K562 (cell line): Measurements from ENCODE around the gene GBX1. TPM values are rescaled to one million over a fixed set of nuclear protein-coding genes. Genes with fewer than 3 reads are reported as not detected.

Source experiments
- ATAC-seq: fragments of 200-7000 bp; cut with Tn5 transposase; 3 replicates; pipeline ENCODE4 v1.9.1; 2020; ENCODE audit warnings: moderate library complexity
- BruUV-seq: library from RNA; stranded (reverse); fragments of 400-500 nt; replicated peaks from 2 replicates; lab custom pipeline; 2021; lab: Mats Ljungman, UMichigan
- CTCF ChIA-PET: fragments of 300-600 bp; formaldehyde crosslinking; extraction: SDS; loops from one replicate; lab custom pipeline; 2021; ENCODE audit warnings: low intra/inter-chr PET ratio; lab: Yijun Ruan, JAX
- POLR2A ChIA-PET: fragments of 300-600, 350-650 bp; sonication (Branson Sonifier 250); formaldehyde crosslinking; extraction: SDS; loops from one replicate; lab custom pipeline; 2021; ENCODE audit warnings: antibody characterized with exemption, inconsistent platforms; lab: Yijun Ruan, JAX
- DNase-seq, 4 experiments: peaks; one replicate each; pipeline versions ENCODE4 v3.0.0 to v3.0.0-alpha.2; 2011 to 2018; ENCODE audit warnings: low spot score in 3 of 4, mixed read lengths in 3 of 4; ENCODE audit errors: extremely low read depth in 1 of 4
- FAIRE-seq: peaks from 2 replicates; lab custom pipeline; 2011; peaks lifted over from hg19 to GRCh38; lab: Jason Lieb, UNC
- H2AFZ ChIP-seq: 2 replicates; pipeline ENCODE4 v1.6.0; 2011; ENCODE audit warnings: low read depth, low read length, control low read depth, inconsistent platforms
- H3K27ac ChIP-seq: fragments of 200-600 bp; 3 replicates; pipeline ENCODE4 v1.8.0; 2011; ENCODE audit warnings: low read depth, mild to moderate bottlenecking, control low read depth, inconsistent platforms, low read length, moderate library complexity, mixed read lengths; ENCODE audit errors: extremely low read depth
- H3K27me3 ChIP-seq, 2 experiments: fragments of 300-600 bp in 1 of 2; 2 replicates in 1 of 2; 3 replicates in 1 of 2; pipeline versions ENCODE4 v1.6.0 to v1.8.0; 2011; ENCODE audit warnings: inconsistent platforms in 2 of 2, low read length in 2 of 2, mild to moderate bottlenecking in 1 of 2, mixed read lengths in 1 of 2, moderate library complexity in 1 of 2; ENCODE audit not compliant: control insufficient read depth in 2 of 2, insufficient read depth in 2 of 2
- H3K36me3 ChIP-seq: fragments of 300-600 bp; 3 replicates; pipeline ENCODE4 v1.8.0; 2011; ENCODE audit warnings: mild to moderate bottlenecking, low read length, inconsistent platforms; ENCODE audit not compliant: control insufficient read depth, insufficient read depth
- H3K4me1 ChIP-seq, 2 experiments: fragments of 200-600 bp in 1 of 2; replicated peaks in 1 of 2; 2 replicates in 1 of 2; 3 replicates in 1 of 2; pipeline versions ENCODE4 v1.5.1 to v1.8.0; 2011; ENCODE audit warnings: inconsistent platforms in 2 of 2, low read length in 2 of 2, mild to moderate bottlenecking in 1 of 2, mixed read lengths in 1 of 2, moderate library complexity in 1 of 2; ENCODE audit not compliant: control insufficient read depth in 2 of 2, insufficient read depth in 2 of 2
- H3K4me2 ChIP-seq: 2 replicates; pipeline ENCODE4 v1.6.1; 2011; ENCODE audit warnings: low read length, control low read depth, inconsistent platforms, mixed read lengths; ENCODE audit not compliant: insufficient read depth
- H3K4me3 ChIP-seq: fragments of 200-600 bp; sonication (generic), shearing (Covaris generic); 2 replicates; pipeline ENCODE4 v1.5.1; 2016; ENCODE audit warnings: control low read depth, inconsistent platforms
- H3K79me2 ChIP-seq: fragments of 200-600 bp; 3 replicates; pipeline ENCODE4 v1.8.0; 2011; ENCODE audit warnings: low read length, inconsistent platforms; ENCODE audit not compliant: control insufficient read depth, insufficient read depth
- H3K9ac ChIP-seq, 2 experiments: 2 replicates each; pipeline versions ENCODE4 v1.6.0 to v1.6.1; 2011; ENCODE audit warnings: low read depth in 2 of 2, low read length in 2 of 2, control low read depth in 1 of 2, inconsistent platforms in 1 of 2, mild to moderate bottlenecking in 1 of 2, mixed read lengths in 1 of 2; ENCODE audit not compliant: insufficient read depth in 1 of 2
- H3K9me1 ChIP-seq: one replicate; pipeline ENCODE4 v1.6.0; 2011; ENCODE audit warnings: inconsistent platforms, mild to moderate bottlenecking, low read length, moderate library complexity; ENCODE audit not compliant: control insufficient read depth, insufficient read depth
- H3K9me3 ChIP-seq: replicated peaks from 2 replicates; pipeline ENCODE4 v1.5.1; 2011; ENCODE audit warnings: low read depth, low read length, inconsistent platforms; ENCODE audit not compliant: control insufficient read depth, insufficient read depth
- H4K20me1 ChIP-seq: replicated peaks from 2 replicates; pipeline ENCODE4 v1.6.1; 2011; ENCODE audit warnings: low read length, inconsistent platforms, mixed read lengths; ENCODE audit not compliant: control insufficient read depth, insufficient read depth
- ELF1 ChIP-seq: fragments of 200-800 bp; sonication (Bioruptor generic); IDR thresholded peaks from 2 replicates; pipeline ENCODE4 v1.6.1; 2016; ENCODE audit warnings: missing genetic modification characterization, missing compliant biosample characterization
- L3MBTL2 ChIP-seq: fragments of 450-650 bp; IDR thresholded peaks from 2 replicates; pipeline ENCODE4 v1.6.1; 2016; ENCODE audit warnings: mild to moderate bottlenecking, moderate library complexity
- MED1 ChIP-seq: sonication (generic); formaldehyde crosslinking; IDR thresholded peaks from 2 replicates; pipeline ENCODE4 v1.8.1; 2023; ENCODE audit warnings: missing genetic modification reagents, borderline replicate concordance
- SAFB ChIP-seq: fragments of 200-400 bp; formaldehyde crosslinking; IDR thresholded peaks from 2 replicates; pipeline ENCODE4 v1.6.1; 2017; ENCODE audit warnings: low read depth, low read length, borderline replicate concordance
- ZEB2 ChIP-seq: fragments of 450-650 bp; IDR thresholded peaks from 2 replicates; pipeline ENCODE4 v1.6.1; 2016
- ZFP1 ChIP-seq: fragments of 450-650 bp; formaldehyde crosslinking; IDR thresholded peaks from 2 replicates; pipeline ENCODE4 v1.4.0; 2020; ENCODE audit warnings: mild to moderate bottlenecking, mixed read lengths
- ZNF134 ChIP-seq: fragments of 250-450 bp; sonication (Bioruptor Pico); conservative IDR thresholded peaks from 2 replicates; pipeline ENCODE4 v1.4.0; 2020
- ZNF436 ChIP-seq: fragments of 250-450, 450-650 bp; sonication (Bioruptor Pico); formaldehyde crosslinking; IDR thresholded peaks from 2 replicates; pipeline ENCODE4 v1.7.0; 2020; ENCODE audit warnings: mild to moderate bottlenecking
- ZNF707 ChIP-seq: fragments of 250-450 bp; sonication (Bioruptor Pico); conservative IDR thresholded peaks from 2 replicates; pipeline ENCODE4 v1.8.0; 2022; ENCODE audit warnings: inconsistent platforms, mild to moderate bottlenecking, moderate library complexity
- WGBS: fragments of 100-300 bp; shearing (Covaris generic); methylation state at CpG from one replicate; pipeline ENCODE4 v1.1.6; 2016; ENCODE audit warnings: low coverage, mixed read lengths; ENCODE audit not compliant: insufficient coverage; ENCODE audit errors: missing lambda C conversion rate; 5-methylcytosine and 5-hydroxymethylcytosine counted together
- in situ Hi-C: fragments of 300-500 bp; cut with MboI; formaldehyde crosslinking; loops from 4 replicates; pipeline ENCODE4 v1.15.0; 2018; ENCODE audit warnings: inconsistent platforms, mixed read lengths
- intact Hi-C: fragments of 100-400 bp; cut with micrococcal nuclease; formaldehyde crosslinking; loops from 2 replicates; pipeline ENCODE4 v1.14.2; 2022
- polyA plus RNA-seq, 8 experiments: library from polyadenylated mRNA; depleted of rRNA in 4 of 8; stranded (reverse) in 5 of 8; unstranded in 3 of 8; fragments of >200 nt; fragmentation: Nextera tagmentation in 2 of 8; fragmentation: Illumina TruSeq in 1 of 8; extraction: Ambion mirVana in 2 of 8; extraction: Trizol in 1 of 8; gene quantifications; 2 replicates each; pipeline versions ENCODE4 v1.2.1 to v1.2.3, GENCODE V29; 2011 to 2014; ENCODE audit warnings: inconsistent platforms in 1 of 8, missing spikeins in 1 of 8
- total RNA-seq, 7 experiments: library from RNA; depleted of rRNA in 6 of 7; stranded (reverse); fragments of >200 nt in 6 of 7; fragmentation: Illumina TruSeq in 2 of 7; extraction: Trizol in 2 of 7; gene quantifications; 2 replicates each; pipeline versions ENCODE4 v1.2.1 to v1.2.3, GENCODE V29; 2011 to 2021; ENCODE audit warnings: low replicate concordance in 1 of 7
- TF ChIP-seq, protein P1 (sequence below): fragments of 450-650 bp; IDR thresholded peaks from 2 replicates; pipeline ENCODE4 v1.6.1; 2016; ENCODE audit warnings: mild to moderate bottlenecking, moderate library complexity
- TF ChIP-seq, protein P2 (sequence below): fragments of 250-450 bp; sonication (Bioruptor Pico); IDR thresholded peaks from 2 replicates; pipeline ENCODE4 v1.5.0; 2020; ENCODE audit warnings: mild to moderate bottlenecking

The GBX1 gene
- total and polyA plus RNA-seq, 9 of the 15 experiments (the other 6 are each of a cell fraction or from before 2014, with no cell fraction given): not detected

DNA sequence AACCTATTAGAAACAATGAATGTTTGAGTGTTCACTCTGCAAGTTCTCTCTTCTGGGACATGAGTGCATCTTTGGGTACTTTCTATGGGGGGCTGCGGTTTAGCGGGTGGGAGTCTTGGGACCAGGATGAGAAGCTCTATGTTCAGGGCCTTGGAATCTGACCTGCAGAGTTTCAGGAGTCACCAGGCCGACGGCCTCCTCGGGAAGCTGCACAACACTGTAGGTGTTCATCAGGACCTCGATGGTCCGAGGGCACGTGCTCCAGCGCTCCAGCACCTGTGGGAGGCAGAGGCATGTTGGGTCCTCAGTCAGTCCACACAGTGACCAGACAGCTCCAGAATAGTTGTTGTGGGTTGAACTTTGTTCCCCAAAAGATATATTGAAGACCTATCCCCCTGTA is 8.9 kb upstream of the GBX1 start:
- no TSS peak for BruUV-seq
- no peak for DNase-seq
- WGBS: under 1% methylated on average over 9 of the region's 9 CpGs
- TF ChIP-seq ZNF707: no peak
- TF ChIP-seq, protein P1, sequence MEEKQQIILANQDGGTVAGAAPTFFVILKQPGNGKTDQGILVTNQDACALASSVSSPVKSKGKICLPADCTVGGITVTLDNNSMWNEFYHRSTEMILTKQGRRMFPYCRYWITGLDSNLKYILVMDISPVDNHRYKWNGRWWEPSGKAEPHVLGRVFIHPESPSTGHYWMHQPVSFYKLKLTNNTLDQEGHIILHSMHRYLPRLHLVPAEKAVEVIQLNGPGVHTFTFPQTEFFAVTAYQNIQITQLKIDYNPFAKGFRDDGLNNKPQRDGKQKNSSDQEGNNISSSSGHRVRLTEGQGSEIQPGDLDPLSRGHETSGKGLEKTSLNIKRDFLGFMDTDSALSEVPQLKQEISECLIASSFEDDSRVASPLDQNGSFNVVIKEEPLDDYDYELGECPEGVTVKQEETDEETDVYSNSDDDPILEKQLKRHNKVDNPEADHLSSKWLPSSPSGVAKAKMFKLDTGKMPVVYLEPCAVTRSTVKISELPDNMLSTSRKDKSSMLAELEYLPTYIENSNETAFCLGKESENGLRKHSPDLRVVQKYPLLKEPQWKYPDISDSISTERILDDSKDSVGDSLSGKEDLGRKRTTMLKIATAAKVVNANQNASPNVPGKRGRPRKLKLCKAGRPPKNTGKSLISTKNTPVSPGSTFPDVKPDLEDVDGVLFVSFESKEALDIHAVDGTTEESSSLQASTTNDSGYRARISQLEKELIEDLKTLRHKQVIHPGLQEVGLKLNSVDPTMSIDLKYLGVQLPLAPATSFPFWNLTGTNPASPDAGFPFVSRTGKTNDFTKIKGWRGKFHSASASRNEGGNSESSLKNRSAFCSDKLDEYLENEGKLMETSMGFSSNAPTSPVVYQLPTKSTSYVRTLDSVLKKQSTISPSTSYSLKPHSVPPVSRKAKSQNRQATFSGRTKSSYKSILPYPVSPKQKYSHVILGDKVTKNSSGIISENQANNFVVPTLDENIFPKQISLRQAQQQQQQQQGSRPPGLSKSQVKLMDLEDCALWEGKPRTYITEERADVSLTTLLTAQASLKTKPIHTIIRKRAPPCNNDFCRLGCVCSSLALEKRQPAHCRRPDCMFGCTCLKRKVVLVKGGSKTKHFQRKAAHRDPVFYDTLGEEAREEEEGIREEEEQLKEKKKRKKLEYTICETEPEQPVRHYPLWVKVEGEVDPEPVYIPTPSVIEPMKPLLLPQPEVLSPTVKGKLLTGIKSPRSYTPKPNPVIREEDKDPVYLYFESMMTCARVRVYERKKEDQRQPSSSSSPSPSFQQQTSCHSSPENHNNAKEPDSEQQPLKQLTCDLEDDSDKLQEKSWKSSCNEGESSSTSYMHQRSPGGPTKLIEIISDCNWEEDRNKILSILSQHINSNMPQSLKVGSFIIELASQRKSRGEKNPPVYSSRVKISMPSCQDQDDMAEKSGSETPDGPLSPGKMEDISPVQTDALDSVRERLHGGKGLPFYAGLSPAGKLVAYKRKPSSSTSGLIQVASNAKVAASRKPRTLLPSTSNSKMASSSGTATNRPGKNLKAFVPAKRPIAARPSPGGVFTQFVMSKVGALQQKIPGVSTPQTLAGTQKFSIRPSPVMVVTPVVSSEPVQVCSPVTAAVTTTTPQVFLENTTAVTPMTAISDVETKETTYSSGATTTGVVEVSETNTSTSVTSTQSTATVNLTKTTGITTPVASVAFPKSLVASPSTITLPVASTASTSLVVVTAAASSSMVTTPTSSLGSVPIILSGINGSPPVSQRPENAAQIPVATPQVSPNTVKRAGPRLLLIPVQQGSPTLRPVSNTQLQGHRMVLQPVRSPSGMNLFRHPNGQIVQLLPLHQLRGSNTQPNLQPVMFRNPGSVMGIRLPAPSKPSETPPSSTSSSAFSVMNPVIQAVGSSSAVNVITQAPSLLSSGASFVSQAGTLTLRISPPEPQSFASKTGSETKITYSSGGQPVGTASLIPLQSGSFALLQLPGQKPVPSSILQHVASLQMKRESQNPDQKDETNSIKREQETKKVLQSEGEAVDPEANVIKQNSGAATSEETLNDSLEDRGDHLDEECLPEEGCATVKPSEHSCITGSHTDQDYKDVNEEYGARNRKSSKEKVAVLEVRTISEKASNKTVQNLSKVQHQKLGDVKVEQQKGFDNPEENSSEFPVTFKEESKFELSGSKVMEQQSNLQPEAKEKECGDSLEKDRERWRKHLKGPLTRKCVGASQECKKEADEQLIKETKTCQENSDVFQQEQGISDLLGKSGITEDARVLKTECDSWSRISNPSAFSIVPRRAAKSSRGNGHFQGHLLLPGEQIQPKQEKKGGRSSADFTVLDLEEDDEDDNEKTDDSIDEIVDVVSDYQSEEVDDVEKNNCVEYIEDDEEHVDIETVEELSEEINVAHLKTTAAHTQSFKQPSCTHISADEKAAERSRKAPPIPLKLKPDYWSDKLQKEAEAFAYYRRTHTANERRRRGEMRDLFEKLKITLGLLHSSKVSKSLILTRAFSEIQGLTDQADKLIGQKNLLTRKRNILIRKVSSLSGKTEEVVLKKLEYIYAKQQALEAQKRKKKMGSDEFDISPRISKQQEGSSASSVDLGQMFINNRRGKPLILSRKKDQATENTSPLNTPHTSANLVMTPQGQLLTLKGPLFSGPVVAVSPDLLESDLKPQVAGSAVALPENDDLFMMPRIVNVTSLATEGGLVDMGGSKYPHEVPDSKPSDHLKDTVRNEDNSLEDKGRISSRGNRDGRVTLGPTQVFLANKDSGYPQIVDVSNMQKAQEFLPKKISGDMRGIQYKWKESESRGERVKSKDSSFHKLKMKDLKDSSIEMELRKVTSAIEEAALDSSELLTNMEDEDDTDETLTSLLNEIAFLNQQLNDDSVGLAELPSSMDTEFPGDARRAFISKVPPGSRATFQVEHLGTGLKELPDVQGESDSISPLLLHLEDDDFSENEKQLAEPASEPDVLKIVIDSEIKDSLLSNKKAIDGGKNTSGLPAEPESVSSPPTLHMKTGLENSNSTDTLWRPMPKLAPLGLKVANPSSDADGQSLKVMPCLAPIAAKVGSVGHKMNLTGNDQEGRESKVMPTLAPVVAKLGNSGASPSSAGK: peak; percentile 50
- peak; percentile 63; the same call in 1 of the 2 replicates for TF ChIP-seq L3MBTL2
- no peak for TF ChIP-seq ELF1 (tag)
- TF ChIP-seq, protein P2, sequence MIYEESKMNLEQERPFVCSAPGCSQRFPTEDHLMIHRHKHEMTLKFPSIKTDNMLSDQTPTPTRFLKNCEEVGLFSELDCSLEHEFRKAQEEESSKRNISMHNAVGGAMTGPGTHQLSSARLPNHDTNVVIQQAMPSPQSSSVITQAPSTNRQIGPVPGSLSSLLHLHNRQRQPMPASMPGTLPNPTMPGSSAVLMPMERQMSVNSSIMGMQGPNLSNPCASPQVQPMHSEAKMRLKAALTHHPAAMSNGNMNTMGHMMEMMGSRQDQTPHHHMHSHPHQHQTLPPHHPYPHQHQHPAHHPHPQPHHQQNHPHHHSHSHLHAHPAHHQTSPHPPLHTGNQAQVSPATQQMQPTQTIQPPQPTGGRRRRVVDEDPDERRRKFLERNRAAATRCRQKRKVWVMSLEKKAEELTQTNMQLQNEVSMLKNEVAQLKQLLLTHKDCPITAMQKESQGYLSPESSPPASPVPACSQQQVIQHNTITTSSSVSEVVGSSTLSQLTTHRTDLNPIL (CRISPR knock-in tag): no peak
- no peak for TF ChIP-seq ZNF134
- TF ChIP-seq SAFB: no peak
- no peak for TF ChIP-seq ZNF436 (CRISPR knock-in tag)
- TF ChIP-seq ZEB2: no peak
- no peak for TF ChIP-seq MED1 (CRISPR knock-in tag)
- TF ChIP-seq ZFP1 (CRISPR knock-in tag): no peak

More for the DNA sequence above, 8.9 kb upstream of the GBX1 start:
- Histone ChIP-seq H3K4me2 (no peak overlapping the region), H3K36me3 (no peaks in the 10 kb centered on the region), H3K4me1 (peaks cover 0 to 25% of the 10 kb centered on the region in 2 experiments; a peak in 2 of 5 replicates), H3K27ac (no peak overlapping the region), H3K9me3 (no peaks in the 10 kb centered on the region; the same call in 1 of the 2 replicates), H3K9ac (no peak overlapping the region), H3K4me3 (no peak overlapping the region), H3K27me3 (peaks cover 44 to 66% of the 10 kb centered on the region in 2 experiments), H2AFZ (no peak overlapping the region), H4K20me1 (peaks cover 16% of the 10 kb centered on the region; the same call in 1 of the 2 replicates), H3K79me2 (no peaks in the 10 kb centered on the region), H3K9me1 (peaks cover 3% of the 10 kb centered on the region)
- no peak for FAIRE-seq
- CTCF ChIA-PET: interaction anchor here (0.6 kb wide), 1 partner anchor 20 kb away, joined by 3 read pairs; no protein-coding TSS in a partner anchor
- intact Hi-C loops (loop anchor here (10.0 kb wide), 2 partner anchors 162 to 212 kb away; no protein-coding TSS in a partner anchor), in situ Hi-C loops (no loop called here)
- POLR2A ChIA-PET: interaction anchor here (1.4 kb wide), 1 partner anchor 11 kb away, joined by 3 read pairs; no protein-coding TSS in a partner anchor
- no peak for ATAC-seq
